A549 (cell line): ENCODE data around the gene PPP4R3B.

Experiments used
- ATOH8 ChIP-seq: fragments of 250-450 bp; sonication (Bioruptor Pico); IDR thresholded peaks from 2 replicates; pipeline ENCODE4 v1.5.0; 2020; ENCODE audit warnings: low read depth, mild to moderate bottlenecking, moderate library complexity
- CBX8 ChIP-seq: fragments of 200-600 bp; sonication (generic); IDR thresholded peaks from 2 replicates; pipeline ENCODE4 v1.6.1; 2016
- CTCF ChIP-seq: fragments of >200 bp; sonication (Bioruptor Twin); formaldehyde crosslinking; IDR thresholded peaks from 3 replicates; pipeline ENCODE4 v1.5.1; 2016
- EP300 ChIP-seq, 2 experiments: fragments of >200 bp; sonication (Bioruptor Twin); formaldehyde crosslinking; IDR thresholded peaks; 2 replicates in 1 of 2; 3 replicates in 1 of 2; pipeline ENCODE4 v1.6.1; 2016 to 2017
- HMGXB4 ChIP-seq: fragments of 250-450 bp; sonication (Bioruptor Pico); IDR thresholded peaks from 2 replicates; pipeline ENCODE4 v1.5.0; 2021; ENCODE audit warnings: mild to moderate bottlenecking, moderate library complexity, borderline replicate concordance
- JUNB ChIP-seq: fragments of >200 bp; sonication (Bioruptor Twin); formaldehyde crosslinking; IDR thresholded peaks from 2 replicates; pipeline ENCODE4 v1.6.1; 2016
- PHF8 ChIP-seq: fragments of 200-600 bp; sonication (generic); IDR thresholded peaks from 2 replicates; pipeline ENCODE4 v1.6.1; 2016; ENCODE audit warnings: low read depth, mild to moderate bottlenecking, antibody characterized with exemption, moderate library complexity, borderline replicate concordance
- POLR2A ChIP-seq: IDR thresholded peaks from 2 replicates; pipeline ENCODE4 v1.6.1; 2012; ENCODE audit warnings: mild to moderate bottlenecking, low read length
- RFX5 ChIP-seq: fragments of 450-650 bp; IDR thresholded peaks from 2 replicates; pipeline ENCODE4 v1.7.1; 2014; ENCODE audit warnings: antibody characterized with exemption, mild to moderate bottlenecking, moderate library complexity
- SREBF2 ChIP-seq: fragments of 450-650 bp; IDR thresholded peaks from 2 replicates; pipeline ENCODE4 v1.6.1; 2014; ENCODE audit warnings: mild to moderate bottlenecking, moderate library complexity

GRCh38 chr2:55636831-55637230 is 19.4 kb upstream of the PPP4R3B start:
- TF ChIP-seq CTCF, result no peak
- no peak for TF ChIP-seq SREBF2
- TF ChIP-seq EP300 (IDR thresholded peaks at IDR 0.05), result no peak
- TF ChIP-seq POLR2A, result no peak
- TF ChIP-seq CBX8, result no peak
- no peak for TF ChIP-seq JUNB
- no peak for TF ChIP-seq HMGXB4 (CRISPR knock-in tag)
- TF ChIP-seq ATOH8 (CRISPR knock-in tag), result no peak
- TF ChIP-seq RFX5, result no peak
- TF ChIP-seq PHF8, result no peak
